MCF 10A (cell line): ENCODE data around the gene AIP. TPM values are rescaled to one million over a fixed set of nuclear protein-coding genes. Genes with fewer than 3 reads are reported as not detected.

Experiments used
- BruUV-seq: library from RNA; stranded (reverse); fragments of 400-500 nt; replicated peaks from 2 replicates; lab custom pipeline; 2021; lab: Mats Ljungman, UMichigan
- CTCF ChIA-PET: fragments of 300-600 bp; sonication (Branson Sonifier 250); formaldehyde crosslinking; extraction: SDS; loops from one replicate; lab custom pipeline; 2021; ENCODE audit warnings: antibody characterized with exemption, inconsistent platforms; lab: Yijun Ruan, JAX
- POLR2A ChIA-PET: fragments of 300-600, 350-650 bp; sonication (Branson Sonifier 250); formaldehyde crosslinking; extraction: SDS; loops from one replicate; lab custom pipeline; 2020; ENCODE audit warnings: antibody characterized with exemption, inconsistent platforms; lab: Yijun Ruan, JAX
- DNase-seq: peaks from one replicate; pipeline ENCODE4 v3.0.0-alpha.2; 2018; ENCODE audit not compliant: unreplicated experiment
- H3K27ac Mint-ChIP-seq: one replicate; pipeline ENCODE4 v1.8.0; 2022; ENCODE audit warnings: mild to moderate bottlenecking, low read depth, mixed read lengths; ENCODE audit not compliant: unreplicated experiment
- H3K27me3 Mint-ChIP-seq: one replicate; pipeline ENCODE4 v1.8.0; 2022; ENCODE audit warnings: mixed read lengths; ENCODE audit not compliant: insufficient read depth, unreplicated experiment
- H3K36me3 Mint-ChIP-seq: one replicate; pipeline ENCODE4 v1.8.0; 2022; ENCODE audit warnings: mild to moderate bottlenecking, moderate library complexity, mixed read lengths; ENCODE audit not compliant: insufficient read depth, unreplicated experiment
- H3K4me1 Mint-ChIP-seq: one replicate; pipeline ENCODE4 v1.8.0; 2022; ENCODE audit warnings: mixed read lengths; ENCODE audit not compliant: insufficient read depth, unreplicated experiment
- H3K4me3 Mint-ChIP-seq: one replicate; pipeline ENCODE4 v1.8.0; 2022; ENCODE audit warnings: mild to moderate bottlenecking, moderate library complexity, mixed read lengths; ENCODE audit not compliant: unreplicated experiment
- H3K9me3 Mint-ChIP-seq: one replicate; pipeline ENCODE4 v1.8.0; 2022; ENCODE audit warnings: mixed read lengths; ENCODE audit not compliant: unreplicated experiment
- CTCF ChIP-seq: fragments of 200-600 bp; IDR thresholded peaks from one replicate; pipeline ENCODE4 v1.8.0; 2022; ENCODE audit warnings: antibody characterized with exemption, mild to moderate bottlenecking; ENCODE audit not compliant: unreplicated experiment
- intact Hi-C: fragments of 100-400 bp; cut with micrococcal nuclease; formaldehyde crosslinking; loops from 2 replicates; pipeline ENCODE4 v1.14.1; 2022
- total RNA-seq: library from RNA; stranded (reverse); gene quantifications from 2 replicates; pipeline ENCODE4 v1.2.3, GENCODE V29; 2022

Gene AIP
- total RNA-seq, 1 experiment from 2014 or later, result 30.5 TPM

- ChIA-PET CTCF (interaction anchor here (0.7 kb wide), 1 partner anchor 29 kb away, joined by 3 read pairs; no protein-coding TSS in a partner anchor), POLR2A (interaction anchor here (1.2 kb wide), 1 partner anchor 32 kb away, joined by 3 read pairs; no protein-coding TSS in a partner anchor)
- H3K4me3 Mint-ChIP-seq, result no peak overlapping the region
- no TSS peak for BruUV-seq
- no peaks in the 10 kb centered on the region for H3K9me3 Mint-ChIP-seq
- H3K4me1 Mint-ChIP-seq, result peaks cover 7% of the 10 kb centered on the region
- H3K27me3 Mint-ChIP-seq, result no peaks in the 10 kb centered on the region
- no peak for DNase-seq
- no peak for TF ChIP-seq CTCF
- no peak overlapping the region for H3K27ac Mint-ChIP-seq
- intact Hi-C loops, result no loop called here
- peaks cover 21% of the 10 kb centered on the region for H3K36me3 Mint-ChIP-seq
These were observed 17.1 kb downstream of the AIP start for GRCh38 chr11:67499808-67500483.

DNA sequence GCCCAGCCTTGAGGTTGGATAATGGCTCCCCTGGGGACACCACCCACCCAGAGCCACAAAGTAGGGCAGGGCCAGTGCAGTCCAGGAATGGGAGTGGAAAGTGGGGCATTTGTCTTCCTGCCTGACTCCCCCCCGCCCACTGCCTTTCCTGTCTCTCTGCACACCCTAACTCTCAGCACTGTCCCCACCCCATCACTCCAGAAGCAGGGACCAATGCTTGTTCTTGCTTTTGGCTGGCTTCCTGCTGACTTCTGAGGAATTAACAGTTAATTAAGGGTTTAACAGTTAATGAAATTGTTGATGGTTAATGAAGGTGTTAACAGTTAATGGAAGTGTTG, 17.6 kb downstream of the AIP start:
- no peaks in the 10 kb centered on the region for H3K9me3 Mint-ChIP-seq
- ChIA-PET CTCF (interaction anchor here (0.5 to 0.7 kb wide), 2 partner anchors 30 to 136 kb away, joined by 3 read pairs; no protein-coding TSS in a partner anchor), POLR2A (interaction anchor here (0.6 to 1.3 kb wide), 4 partner anchors 8 to 98 kb away, joined by 3 read pairs; no protein-coding TSS in a partner anchor)
- peaks cover 9% of the 10 kb centered on the region for H3K4me1 Mint-ChIP-seq
- intact Hi-C loops, result no loop called here
- no peaks in the 10 kb centered on the region for H3K27me3 Mint-ChIP-seq
- no TSS peak for BruUV-seq
- DNase-seq, result no peak
- no peak for TF ChIP-seq CTCF
- no peak overlapping the region for H3K4me3 Mint-ChIP-seq
- no peak overlapping the region for H3K27ac Mint-ChIP-seq
- peaks cover 22% of the 10 kb centered on the region for H3K36me3 Mint-ChIP-seq

DNA sequence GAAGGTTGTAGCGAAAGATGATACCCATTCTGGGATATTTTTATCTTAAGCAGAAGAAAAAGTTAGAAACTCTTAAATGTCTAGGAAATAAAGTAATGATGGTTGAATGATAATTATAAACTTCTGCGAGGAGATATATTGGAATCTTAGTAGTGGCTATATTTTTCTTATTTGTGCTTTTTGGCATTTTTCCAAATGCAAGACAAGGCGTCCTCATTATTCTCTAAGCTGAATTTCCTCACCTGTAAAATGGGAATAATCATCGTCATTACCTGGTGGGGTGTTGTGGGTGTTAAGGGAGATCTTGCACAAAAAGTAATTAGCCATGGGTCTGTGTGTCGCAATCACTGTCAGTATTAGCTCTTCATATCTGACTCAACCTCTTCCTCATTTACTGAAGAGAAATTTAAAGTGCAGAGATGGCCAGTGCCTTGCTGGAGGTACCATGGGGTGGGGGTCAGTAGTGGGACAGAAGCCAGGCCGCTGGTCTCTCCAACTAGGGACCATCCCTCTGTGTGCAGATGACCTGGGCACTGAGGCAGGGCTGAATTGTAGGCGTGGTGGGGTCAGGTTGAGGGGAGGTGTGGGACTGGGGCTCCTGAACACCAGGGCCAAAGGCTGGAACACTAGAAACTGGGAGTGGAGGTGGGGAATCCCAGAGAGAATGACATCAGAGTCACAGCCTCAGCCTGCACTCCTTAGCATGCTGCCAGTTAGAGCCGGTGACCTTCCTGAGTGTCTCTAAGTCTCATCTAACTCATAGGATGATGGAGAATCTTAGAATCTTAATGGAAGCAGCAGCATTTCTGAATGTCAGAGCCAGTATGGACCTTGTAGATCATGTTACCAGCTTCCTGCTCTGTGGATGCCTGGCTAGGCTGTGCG, 18.2 kb downstream of the AIP start:
- ChIA-PET CTCF (interaction anchor here (0.5 kb wide), 2 partner anchors 26 to 135 kb away, joined by 3 to 5 read pairs; no protein-coding TSS in a partner anchor), POLR2A (interaction anchor here (0.6 to 1.3 kb wide), 4 partner anchors 9 to 99 kb away, joined by 3 read pairs; no protein-coding TSS in a partner anchor)
- no peak overlapping the region for H3K4me3 Mint-ChIP-seq
- no TSS peak for BruUV-seq
- peaks cover 15% of the 10 kb centered on the region for H3K4me1 Mint-ChIP-seq
- H3K27ac Mint-ChIP-seq, result no peak overlapping the region
- peaks cover 26% of the 10 kb centered on the region for H3K36me3 Mint-ChIP-seq
- intact Hi-C loops, result no loop called here
- H3K9me3 Mint-ChIP-seq, result no peaks in the 10 kb centered on the region
- DNase-seq, result peak; percentile 32
- H3K27me3 Mint-ChIP-seq, result no peaks in the 10 kb centered on the region
- no peak for TF ChIP-seq CTCF

GRCh38 chr11:67501854-67502253, 19.0 kb downstream of the AIP start:
- H3K27ac Mint-ChIP-seq, result no peak overlapping the region
- intact Hi-C loops, result no loop called here
- no peak for TF ChIP-seq CTCF
- no peak for DNase-seq
- H3K9me3 Mint-ChIP-seq, result no peaks in the 10 kb centered on the region
- H3K27me3 Mint-ChIP-seq, result no peaks in the 10 kb centered on the region
- ChIA-PET POLR2A (interaction anchor here (1.3 kb wide), 1 partner anchor 81 kb away, joined by 3 read pairs; no protein-coding TSS in a partner anchor), CTCF (interaction anchor here (0.6 kb wide), 1 partner anchor 73 kb away, joined by 3 read pairs; no protein-coding TSS in a partner anchor)
- H3K4me3 Mint-ChIP-seq, result no peak overlapping the region
- peaks cover 21% of the 10 kb centered on the region for H3K4me1 Mint-ChIP-seq
- no TSS peak for BruUV-seq
- peaks cover 26% of the 10 kb centered on the region for H3K36me3 Mint-ChIP-seq
